ENCODE data around the gene SYN1. TPM values are rescaled to one million over a fixed set of nuclear protein-coding genes. Genes with fewer than 3 reads are reported as not detected.

Gene SYN1
- total RNA-seq, 1 donor from 2014 or later: 1.9 TPM

DNA sequence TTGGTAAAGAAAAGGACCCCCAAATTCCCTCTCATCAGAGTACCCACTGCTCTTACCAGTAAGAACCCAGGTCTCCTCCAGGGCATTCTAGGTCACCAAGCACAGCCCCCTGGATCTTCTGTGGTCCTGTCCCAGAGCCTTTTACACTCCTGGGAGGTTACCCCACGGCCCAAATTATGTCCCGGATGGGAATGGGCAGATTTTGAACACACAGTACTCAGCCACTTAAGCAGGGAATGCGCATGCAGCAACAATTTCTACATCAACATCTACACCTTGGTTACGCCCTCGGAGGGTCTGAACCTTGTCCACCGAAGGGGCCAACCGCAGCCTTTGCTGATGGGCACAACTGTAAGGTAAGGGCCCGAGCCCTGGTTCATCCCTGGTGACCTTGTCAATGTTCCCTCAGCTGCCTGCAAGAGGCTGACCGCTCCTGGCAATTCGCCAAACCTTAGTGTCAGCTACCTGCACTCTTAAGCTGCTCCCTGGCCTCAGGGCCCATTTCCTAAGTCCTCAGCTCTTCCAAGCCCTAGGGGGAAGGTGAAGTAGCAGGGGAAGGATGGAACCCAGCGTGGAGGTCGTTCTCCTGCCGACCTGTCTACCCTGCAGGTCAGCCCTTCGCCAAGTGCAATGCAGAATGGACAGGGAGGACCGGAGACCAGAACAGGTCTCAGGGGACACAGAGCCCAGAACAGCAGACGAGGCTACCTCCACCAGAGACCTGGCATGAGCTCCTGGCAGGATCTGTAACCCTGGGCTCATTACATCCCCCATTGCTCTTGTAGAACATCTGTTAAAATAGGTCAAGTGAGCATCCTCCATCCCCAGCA lies 31.5 kb downstream of the SYN1 start:
- TF ChIP-seq, protein P1, sequence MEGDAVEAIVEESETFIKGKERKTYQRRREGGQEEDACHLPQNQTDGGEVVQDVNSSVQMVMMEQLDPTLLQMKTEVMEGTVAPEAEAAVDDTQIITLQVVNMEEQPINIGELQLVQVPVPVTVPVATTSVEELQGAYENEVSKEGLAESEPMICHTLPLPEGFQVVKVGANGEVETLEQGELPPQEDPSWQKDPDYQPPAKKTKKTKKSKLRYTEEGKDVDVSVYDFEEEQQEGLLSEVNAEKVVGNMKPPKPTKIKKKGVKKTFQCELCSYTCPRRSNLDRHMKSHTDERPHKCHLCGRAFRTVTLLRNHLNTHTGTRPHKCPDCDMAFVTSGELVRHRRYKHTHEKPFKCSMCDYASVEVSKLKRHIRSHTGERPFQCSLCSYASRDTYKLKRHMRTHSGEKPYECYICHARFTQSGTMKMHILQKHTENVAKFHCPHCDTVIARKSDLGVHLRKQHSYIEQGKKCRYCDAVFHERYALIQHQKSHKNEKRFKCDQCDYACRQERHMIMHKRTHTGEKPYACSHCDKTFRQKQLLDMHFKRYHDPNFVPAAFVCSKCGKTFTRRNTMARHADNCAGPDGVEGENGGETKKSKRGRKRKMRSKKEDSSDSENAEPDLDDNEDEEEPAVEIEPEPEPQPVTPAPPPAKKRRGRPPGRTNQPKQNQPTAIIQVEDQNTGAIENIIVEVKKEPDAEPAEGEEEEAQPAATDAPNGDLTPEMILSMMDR (IDR thresholded peaks at IDR 0.05; ENCODE audit: insufficient read depth, low read length, poor library complexity, severe bottlenecking): no peak
- H3K27me3 ChIP-seq (ENCODE audit: control insufficient read depth, insufficient read depth, low read length): no peaks in the 10 kb centered on the region
- no peaks in the 10 kb centered on the region for H3K36me3 ChIP-seq (ENCODE audit: control insufficient read depth, insufficient read depth, low read length)
- H3K4me3 ChIP-seq (ENCODE audit: low read depth, low read length): no peak overlapping the region
- no peak for DNase-seq (ENCODE audit: low read depth)

DNA sequence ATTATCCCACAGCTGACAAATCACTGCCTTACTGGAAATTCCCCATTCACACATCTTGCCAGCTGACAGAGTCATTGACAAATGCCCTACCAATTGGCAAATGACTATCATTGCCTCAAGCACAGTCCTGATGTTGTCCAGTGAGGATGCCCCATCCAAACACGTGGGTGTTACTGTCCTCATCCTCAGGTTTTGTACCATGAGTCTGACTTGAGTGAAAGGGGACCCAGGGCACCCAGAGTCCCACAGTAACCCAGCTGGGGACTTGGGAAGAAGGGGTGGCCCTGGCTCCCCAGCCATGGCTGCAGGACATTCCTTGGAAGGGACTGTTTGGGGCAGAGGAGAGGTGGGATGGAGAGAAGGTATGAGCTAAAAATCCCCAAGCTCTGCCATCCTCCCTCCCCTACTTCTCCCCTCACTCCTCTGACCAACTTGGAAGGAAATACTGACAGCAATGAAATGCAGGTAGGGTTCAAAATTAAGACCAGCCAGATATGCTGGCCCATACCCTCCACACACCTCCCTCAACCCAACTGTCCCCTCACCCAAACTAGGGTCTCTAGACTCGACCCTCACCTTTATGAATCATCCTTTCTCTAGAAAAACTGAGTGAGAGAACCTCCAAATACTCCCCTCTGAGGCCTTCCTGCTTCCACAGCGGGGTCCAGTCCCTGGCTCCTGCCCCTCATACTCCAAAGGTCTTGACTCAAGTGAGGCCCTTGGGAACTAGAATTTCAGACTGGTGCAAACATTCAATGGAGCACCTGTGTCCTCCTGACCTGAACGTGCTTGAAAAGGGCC lies 32.4 kb downstream of the SYN1 start:
- TF ChIP-seq, protein P1 (IDR thresholded peaks at IDR 0.05; ENCODE audit: insufficient read depth, low read length, poor library complexity, severe bottlenecking): no peak
- DNase-seq (ENCODE audit: low read depth): no peak
- Histone ChIP-seq H3K4me3 (ENCODE audit: low read depth, low read length) (no peak overlapping the region), H3K36me3 (ENCODE audit: control insufficient read depth, insufficient read depth, low read length) (no peaks in the 10 kb centered on the region), H3K27me3 (ENCODE audit: control insufficient read depth, insufficient read depth, low read length) (no peaks in the 10 kb centered on the region)

DNA sequence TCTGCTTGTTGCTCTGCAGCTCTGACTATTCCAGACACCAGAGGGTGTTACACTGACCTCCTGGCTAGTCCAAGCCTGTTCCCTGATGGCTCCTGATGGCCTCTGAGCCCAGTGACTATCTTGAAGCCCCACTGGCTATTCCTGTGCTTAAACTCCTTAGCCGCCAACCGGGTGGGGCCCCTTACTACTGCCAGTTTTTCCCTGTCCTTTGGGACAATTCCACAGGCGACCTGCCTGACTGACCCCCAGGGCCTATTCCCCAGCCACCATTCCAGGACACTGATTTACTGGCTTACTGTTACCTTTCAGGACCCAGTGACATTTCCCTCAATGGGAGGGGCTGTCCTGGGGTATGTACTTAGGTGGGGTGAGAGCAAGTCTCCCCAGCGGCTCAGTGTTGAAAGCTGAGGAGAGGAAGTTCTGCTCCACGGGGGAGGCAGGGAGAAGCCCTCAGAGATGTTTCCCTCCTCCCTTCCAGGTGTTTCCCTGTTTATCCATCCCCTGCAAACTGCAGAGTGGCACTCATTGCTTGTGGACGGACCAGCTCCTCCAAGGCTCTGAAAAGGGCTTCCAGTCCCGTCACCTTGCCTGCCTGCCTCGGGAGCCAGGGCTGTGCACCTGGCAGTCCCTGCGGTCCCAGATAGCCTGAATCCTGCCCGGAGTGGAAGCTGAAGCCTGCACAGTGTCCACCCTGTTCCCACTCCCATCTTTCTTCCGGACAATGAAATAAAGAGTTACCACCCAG lies 33.4 kb downstream of the SYN1 start:
- H3K4me3 ChIP-seq (ENCODE audit: low read depth, low read length): no peak overlapping the region
- TF ChIP-seq, protein P1 (IDR thresholded peaks at IDR 0.05; ENCODE audit: insufficient read depth, low read length, poor library complexity, severe bottlenecking): no peak
- H3K27me3 ChIP-seq (ENCODE audit: control insufficient read depth, insufficient read depth, low read length): no peaks in the 10 kb centered on the region
- no peaks in the 10 kb centered on the region for H3K36me3 ChIP-seq (ENCODE audit: control insufficient read depth, insufficient read depth, low read length)
- DNase-seq (ENCODE audit: low read depth): no peak

DNA sequence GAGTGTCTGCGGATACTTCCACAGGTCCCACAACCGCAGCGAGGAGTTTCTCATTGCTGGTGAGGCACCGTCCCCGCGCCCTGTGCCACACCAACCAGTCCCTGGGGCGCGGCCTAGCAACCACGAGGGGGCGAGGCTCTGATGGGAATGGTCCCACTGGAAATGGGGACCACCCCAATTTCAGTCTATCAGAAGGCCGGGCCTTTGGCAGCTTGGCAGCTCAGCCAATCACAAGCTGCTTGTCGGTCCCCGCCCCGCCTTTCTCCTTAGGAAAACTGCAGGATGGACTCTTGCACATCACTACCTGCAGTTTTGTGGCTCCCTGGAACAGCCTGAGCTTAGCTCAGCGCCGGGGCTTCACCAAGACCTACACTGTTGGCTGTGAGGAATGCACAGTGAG lies 34.4 kb downstream of the SYN1 start:
- TF ChIP-seq, protein P1 (IDR thresholded peaks at IDR 0.05; ENCODE audit: insufficient read depth, low read length, poor library complexity, severe bottlenecking): no peak
- H3K36me3 ChIP-seq (ENCODE audit: control insufficient read depth, insufficient read depth, low read length): no peaks in the 10 kb centered on the region
- no peaks in the 10 kb centered on the region for H3K27me3 ChIP-seq (ENCODE audit: control insufficient read depth, insufficient read depth, low read length)
- no peak overlapping the region for H3K4me3 ChIP-seq (ENCODE audit: low read depth, low read length)
- no peak for DNase-seq (ENCODE audit: low read depth)

DNA sequence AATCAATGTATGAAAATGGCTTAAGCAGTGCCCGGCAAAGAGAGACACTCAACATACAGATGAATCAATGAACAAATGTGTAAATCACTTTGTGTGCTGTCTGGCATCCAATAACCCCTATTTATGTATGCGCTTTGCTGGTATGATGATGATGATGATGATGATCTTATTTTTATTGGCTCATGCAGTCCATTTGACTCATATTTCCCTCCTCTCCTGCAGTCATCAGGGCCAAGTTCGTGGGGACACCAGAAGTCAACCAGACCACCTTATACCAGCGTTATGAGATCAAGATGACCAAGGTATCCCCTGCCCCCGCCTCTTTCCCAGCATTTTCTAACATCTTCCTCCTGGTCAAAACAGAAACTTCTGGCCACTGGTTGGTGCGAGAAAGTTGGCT lies 34.9 kb downstream of the SYN1 start:
- no peaks in the 10 kb centered on the region for H3K27me3 ChIP-seq (ENCODE audit: control insufficient read depth, insufficient read depth, low read length)
- DNase-seq (ENCODE audit: low read depth): no peak
- TF ChIP-seq, protein P1 (IDR thresholded peaks at IDR 0.05; ENCODE audit: insufficient read depth, low read length, poor library complexity, severe bottlenecking): no peak
- no peak overlapping the region for H3K4me3 ChIP-seq (ENCODE audit: low read depth, low read length)
- no peaks in the 10 kb centered on the region for H3K36me3 ChIP-seq (ENCODE audit: control insufficient read depth, insufficient read depth, low read length)
